ENCODE measurements around the gene RBM48. TPM values are rescaled to one million over a fixed set of nuclear protein-coding genes. Genes with fewer than 3 reads are reported as not detected.

The RBM48 gene
- polyA plus RNA-seq, 1 experiment, result 3.2 TPM

GRCh38 chr7:92582948-92583347 is 54.4 kb downstream of the RBM48 start:
- no peak for DNase-seq (ENCODE audit: low read depth)
- TF ChIP-seq CTCF (IDR thresholded peaks at IDR 0.05; ENCODE audit: insufficient read depth, low read depth, low read length), result no peak
- POLR2A ChIA-PET, result no interaction called here
- H3K27me3 ChIP-seq (ENCODE audit: control insufficient read depth, insufficient read depth, low read length), result no peaks in the 10 kb centered on the region
- H3K4me3 ChIP-seq (ENCODE audit: low read depth, low read length), result no peak overlapping the region
- peaks cover 4% of the 10 kb centered on the region; the same call in 1 of the 2 replicates for H3K36me3 ChIP-seq (ENCODE audit: control insufficient read depth, insufficient read depth, low read length)
- CTCF ChIA-PET, result no interaction called here

- peaks cover 2% of the 10 kb centered on the region; the same call in 1 of the 2 replicates for H3K36me3 ChIP-seq (ENCODE audit: control insufficient read depth, insufficient read depth, low read length)
- CTCF ChIA-PET, result no interaction called here
- POLR2A ChIA-PET, result no interaction called here
- no peak for TF ChIP-seq CTCF (IDR thresholded peaks at IDR 0.05; ENCODE audit: insufficient read depth, low read depth, low read length)
- H3K4me3 ChIP-seq (ENCODE audit: low read depth, low read length), result no peak overlapping the region
- DNase-seq (ENCODE audit: low read depth), result no peak
- H3K27me3 ChIP-seq (ENCODE audit: control insufficient read depth, insufficient read depth, low read length), result no peaks in the 10 kb centered on the region
Observed at GRCh38 chr7:92584953-92585352, 56.4 kb downstream of the RBM48 start.

GRCh38 chr7:92586403-92586802 is 57.8 kb downstream of the RBM48 start:
- POLR2A ChIA-PET, result no interaction called here
- H3K36me3 ChIP-seq (ENCODE audit: control insufficient read depth, insufficient read depth, low read length), result no peaks in the 10 kb centered on the region; the same call in 1 of the 2 replicates
- TF ChIP-seq CTCF (IDR thresholded peaks at IDR 0.05; ENCODE audit: insufficient read depth, low read depth, low read length), result no peak
- H3K4me3 ChIP-seq (ENCODE audit: low read depth, low read length), result no peak overlapping the region
- no peaks in the 10 kb centered on the region for H3K27me3 ChIP-seq (ENCODE audit: control insufficient read depth, insufficient read depth, low read length)
- CTCF ChIA-PET, result interaction anchor here (0.8 to 1.1 kb wide), 2 partner anchors 15 to 404 kb away, joined by 3 read pairs; no protein-coding TSS in a partner anchor
- peak; percentile 9 for DNase-seq (ENCODE audit: low read depth)

GRCh38 chr7:92586841-92587240 is 58.2 kb downstream of the RBM48 start:
- Histone ChIP-seq H3K4me3 (ENCODE audit: low read depth, low read length) (no peak overlapping the region), H3K27me3 (ENCODE audit: control insufficient read depth, insufficient read depth, low read length) (no peaks in the 10 kb centered on the region), H3K36me3 (ENCODE audit: control insufficient read depth, insufficient read depth, low read length) (no peaks in the 10 kb centered on the region; the same call in 1 of the 2 replicates)
- DNase-seq (ENCODE audit: low read depth), result no peak
- ChIA-PET CTCF (interaction anchor here (0.8 kb wide), 1 partner anchor 16 kb away, joined by 3 read pairs; no protein-coding TSS in a partner anchor), POLR2A (no interaction called here)
- TF ChIP-seq CTCF (IDR thresholded peaks at IDR 0.05; ENCODE audit: insufficient read depth, low read depth, low read length), result no peak

Other genes starting within 250 kb of the RBM48 start
- gene GATAD1, start 81.3 kb upstream of the RBM48 start, polyA plus RNA-seq (2011; rRNA removed), result 17.4 and 27.0 TPM in 2 replicates
- gene ERVW-1, start 50.8 kb upstream of the RBM48 start, polyA plus RNA-seq (2011; rRNA removed), result not detected in 2 replicates
- 8.2 and 14.0 TPM in 2 replicates for gene PEX1, start 275 bp upstream of the RBM48 start, polyA plus RNA-seq (2011; rRNA removed)
- gene FAM133B, start 61.6 kb downstream of the RBM48 start, polyA plus RNA-seq (2011; rRNA removed), result 7.7 and 11.5 TPM in 2 replicates

Measured in BJ (cell line).